GM12878 (cell line): ENCODE results near the gene APOC4. TPM values are rescaled to one million over a fixed set of nuclear protein-coding genes. Genes with fewer than 3 reads are reported as not detected.

ENCODE experiments used
- ATAC-seq: fragments of 200-7000 bp; cut with Tn5 transposase; 3 replicates; pipeline ENCODE4 v1.9.1; 2020; ENCODE audit warnings: mild to moderate bottlenecking, moderate library complexity
- BruUV-seq: library from RNA; stranded (reverse); fragments of 400-500 nt; replicated peaks from 2 replicates; lab custom pipeline; 2021; lab: Mats Ljungman, UMichigan
- CTCF ChIA-PET: fragments of 300-600 bp; sonication (Branson Sonifier 250); formaldehyde crosslinking; extraction: SDS; loops from one replicate; lab custom pipeline; 2021; ENCODE audit warnings: inconsistent platforms; lab: Yijun Ruan, JAX
- POLR2A ChIA-PET: fragments of 350-600 bp; formaldehyde crosslinking; extraction: SDS; loops from one replicate; lab custom pipeline; 2021; ENCODE audit warnings: inconsistent platforms; lab: Charles Lee
- RAD21 ChIA-PET: fragments of 300-600 bp; sonication (Branson Sonifier 250); formaldehyde crosslinking; loops from one replicate; lab custom pipeline; 2023; ENCODE audit warnings: antibody characterized with exemption; ENCODE audit not compliant: unreplicated experiment; lab: Charles Lee
- SMC1A ChIA-PET: fragments of 300-600 bp; sonication (Branson Sonifier 250); formaldehyde crosslinking; loops from one replicate; lab custom pipeline; 2023; ENCODE audit not compliant: unreplicated experiment, uncharacterized antibody; lab: Charles Lee
- DNase-seq: peaks from one replicate; pipeline ENCODE4 v3.0.0-alpha.2; 2011; ENCODE audit warnings: low read depth, low spot score
- FAIRE-seq: peaks from 3 replicates; lab custom pipeline; 2011; peaks lifted over from hg19 to GRCh38; lab: Jason Lieb, UNC
- H2AFZ ChIP-seq: 2 replicates; pipeline ENCODE4 v1.6.0; 2011; ENCODE audit warnings: low read depth, low read length, control low read depth; ENCODE audit not compliant: control insufficient read depth
- H3K27ac ChIP-seq: 2 replicates; pipeline ENCODE4 v1.5.1; 2011; ENCODE audit warnings: control low read depth; ENCODE audit not compliant: control insufficient read depth, insufficient read depth
- H3K27me3 ChIP-seq, 2 experiments: replicated peaks in 1 of 2; 2 replicates each; pipeline versions ENCODE4 v1.6.0 to v1.6.1; 2011; ENCODE audit warnings: low read length in 1 of 2; ENCODE audit not compliant: control insufficient read depth in 2 of 2, insufficient read depth in 2 of 2
- H3K36me3 ChIP-seq, 2 experiments: 2 replicates each; pipeline ENCODE4 v1.5.1; 2011; ENCODE audit warnings: low read length in 1 of 2; ENCODE audit not compliant: control insufficient read depth in 2 of 2, insufficient read depth in 2 of 2
- H3K4me1 ChIP-seq: 2 replicates; pipeline ENCODE4 v1.6.1; 2011; ENCODE audit warnings: mild to moderate bottlenecking, low read length, moderate library complexity, mixed read lengths; ENCODE audit not compliant: control insufficient read depth, insufficient read depth
- H3K4me2 ChIP-seq: 2 replicates; pipeline ENCODE4 v1.6.0; 2011; ENCODE audit warnings: control low read depth; ENCODE audit not compliant: control insufficient read depth, insufficient read depth
- H3K4me3 ChIP-seq: fragments of 200-600 bp; sonication (generic); 2 replicates; pipeline ENCODE4 v1.5.1; 2016
- H3K79me2 ChIP-seq: 2 replicates; pipeline ENCODE4 v1.6.0; 2011; ENCODE audit warnings: low read length; ENCODE audit not compliant: control insufficient read depth, insufficient read depth
- H3K9ac ChIP-seq: 2 replicates; pipeline ENCODE4 v1.8.0; 2011; ENCODE audit warnings: low read length, control low read depth, mixed read lengths; ENCODE audit not compliant: control insufficient read depth, insufficient read depth
- H3K9me3 ChIP-seq: replicated peaks from 3 replicates; pipeline ENCODE4 v1.5.1; 2011; ENCODE audit warnings: mild to moderate bottlenecking, low read length; ENCODE audit not compliant: control insufficient read depth, insufficient read depth
- H4K20me1 ChIP-seq: 2 replicates; pipeline ENCODE4 v1.6.0; 2011; ENCODE audit not compliant: control insufficient read depth, insufficient read depth
- ATF3 ChIP-seq: IDR thresholded peaks from 2 replicates; pipeline ENCODE4 v1.6.1; 2011; ENCODE audit warnings: low read depth, mild to moderate bottlenecking, low read length, moderate library complexity, borderline replicate concordance; ENCODE audit errors: extremely low read depth
- CEBPZ ChIP-seq: fragments of 150-350 bp; IDR thresholded peaks from 2 replicates; pipeline ENCODE4 v1.6.1; 2016; ENCODE audit warnings: low read depth, low read length
- CHD1 ChIP-seq: IDR thresholded peaks from 2 replicates; pipeline ENCODE4 v1.6.1; 2012; ENCODE audit warnings: low read depth, low read length, improper control_type of control experiment
- EED ChIP-seq: sonication (generic); IDR thresholded peaks from 2 replicates; pipeline ENCODE4 v1.6.1; 2016; ENCODE audit warnings: antibody characterized with exemption, low read depth
- HDGF ChIP-seq: fragments of 450-650 bp; IDR thresholded peaks from 2 replicates; pipeline ENCODE4 v1.6.1; 2016; ENCODE audit warnings: antibody characterized with exemption
- IRF5 ChIP-seq: fragments of 450-650 bp; IDR thresholded peaks from 2 replicates; pipeline ENCODE4 v1.6.1; 2017; ENCODE audit warnings: borderline replicate concordance
- USF2 ChIP-seq: IDR thresholded peaks from 2 replicates; pipeline ENCODE4 v1.6.1; 2011; ENCODE audit warnings: low read depth, low read length, improper control_type of control experiment, borderline replicate concordance
- ZNF217 ChIP-seq: fragments of 450-650 bp; IDR thresholded peaks from 2 replicates; pipeline ENCODE4 v1.6.1; 2017; ENCODE audit warnings: antibody characterized with exemption, mild to moderate bottlenecking
- ZNF384 ChIP-seq: IDR thresholded peaks from 2 replicates; pipeline ENCODE4 v1.6.1; 2012; ENCODE audit warnings: low read depth, mild to moderate bottlenecking, low read length, improper control_type of control experiment, borderline replicate concordance
- ZSCAN29 ChIP-seq: fragments of 450-650 bp; IDR thresholded peaks from 2 replicates; pipeline ENCODE4 v1.6.1; 2017; ENCODE audit warnings: mild to moderate bottlenecking, moderate library complexity
- WGBS: methylation state at CpG from one replicate; pipeline ENCODE4 v1.1.6; 2016; ENCODE audit warnings: low lambda C conversion rate; ENCODE audit not compliant: insufficient replicate concordance, insufficient coverage; ENCODE audit errors: missing lambda C conversion rate; 5-methylcytosine and 5-hydroxymethylcytosine counted together
- in situ Hi-C: fragments of 300-500 bp; cut with MboI; formaldehyde crosslinking; loops from 9 replicates; pipeline ENCODE4 v1.14.3; 2018; ENCODE audit warnings: mixed read lengths
- intact Hi-C: fragments of 100-400 bp; cut with micrococcal nuclease; formaldehyde crosslinking; loops from one replicate; pipeline ENCODE4 v1.14.2; 2022; ENCODE audit not compliant: unreplicated experiment
- polyA plus RNA-seq, 11 experiments: library from polyadenylated mRNA; depleted of rRNA in 4 of 11; unstranded in 6 of 11; stranded (reverse) in 5 of 11; fragments of >200 nt; fragmentation: Nextera tagmentation in 4 of 11; fragmentation: Illumina TruSeq in 1 of 11; extraction: Ambion mirVana in 4 of 11; extraction: Trizol in 1 of 11; gene quantifications; 1 replicate in 1 of 11; 2 replicates in 10 of 11; pipeline versions ENCODE4 v1.2.1 to v1.2.3, GENCODE V29; 2011 to 2016; ENCODE audit warnings: inconsistent platforms in 2 of 11, missing spikeins in 2 of 11, low read depth in 1 of 11
- total RNA-seq, 4 experiments: library from RNA; depleted of rRNA in 3 of 4; stranded (reverse); fragments of >200 nt in 3 of 4; fragmentation: Illumina TruSeq in 1 of 4; extraction: Trizol in 1 of 4; gene quantifications; 2 replicates each; pipeline versions ENCODE4 v1.2.1 to v1.2.3, GENCODE V29; 2013 to 2021

The APOC4 gene
- total and polyA plus RNA-seq, 10 of the 15 experiments (the other 5 are each of a cell fraction or from before 2014, with no cell fraction given): not detected

GRCh38 chr19:44972802-44973201, 30.8 kb downstream of the APOC4 start:
- Histone ChIP-seq H3K27ac (no peak overlapping the region), H3K4me3 (no peak overlapping the region), H3K4me2 (no peak overlapping the region), H4K20me1 (no peaks in the 10 kb centered on the region), H3K79me2 (no peaks in the 10 kb centered on the region; the same call in none of the 2 replicates), H3K9ac (no peak overlapping the region), H3K36me3 (peaks cover 29 to 30% of the 10 kb centered on the region in 2 experiments), H3K27me3 (no peaks in the 10 kb centered on the region), H3K9me3 (no peaks in the 10 kb centered on the region), H2AFZ (no peak overlapping the region), H3K4me1 (no peaks in the 10 kb centered on the region)
- in situ Hi-C loops (no loop called here), intact Hi-C loops (no loop called here)
- no TSS peak for BruUV-seq
- 94% methylated on average over 13 of the region's 13 CpGs for WGBS
- RAD21 ChIA-PET: no interaction called here
- POLR2A ChIA-PET: no interaction called here
- SMC1A ChIA-PET: no interaction called here
- TF ChIP-seq ZSCAN29: no peak
- no peak for DNase-seq
- ATAC-seq: no peak
- FAIRE-seq: no peak
- CTCF ChIA-PET: no interaction called here

- no peaks in the 10 kb centered on the region for H3K9me3 ChIP-seq
- H3K36me3 ChIP-seq: peaks cover 28 to 29% of the 10 kb centered on the region in 2 experiments
- H3K79me2 ChIP-seq: no peaks in the 10 kb centered on the region; the same call in 1 of the 2 replicates
- no peak for DNase-seq
- H3K27ac ChIP-seq: no peak overlapping the region
- 97% methylated on average over 21 of the region's 21 CpGs for WGBS
- FAIRE-seq: no peak
- no peaks in the 10 kb centered on the region for H3K4me1 ChIP-seq
- ATAC-seq: no peak
- RAD21 ChIA-PET: interaction anchor here (1.1 kb wide), 1 partner anchor 86 kb away, joined by 3 read pairs; no protein-coding TSS in a partner anchor
- no peaks in the 10 kb centered on the region for H3K27me3 ChIP-seq
- no peak overlapping the region for H2AFZ ChIP-seq
- intact Hi-C loops (no loop called here), in situ Hi-C loops (no loop called here)
- SMC1A ChIA-PET: no interaction called here
- no peaks in the 10 kb centered on the region for H4K20me1 ChIP-seq
- CTCF ChIA-PET: interaction anchor here (0.6 kb wide), 1 partner anchor 209 kb away, joined by 3 read pairs; no protein-coding TSS in a partner anchor
- no TSS peak for BruUV-seq
- no peak overlapping the region for H3K4me2 ChIP-seq
- POLR2A ChIA-PET: interaction anchor here (0.6 kb wide), 2 partner anchors 21 to 405 kb away, joined by 3 to 4 read pairs; no protein-coding TSS in a partner anchor
- no peak overlapping the region for H3K9ac ChIP-seq
- H3K4me3 ChIP-seq: no peak overlapping the region
- TF ChIP-seq ZNF217 (no peak), ATF3 (no peak), CEBPZ (no peak), HDGF (no peak), ZNF384 (no peak), CHD1 (no peak), IRF5 (no peak), EED (no peak), USF2 (no peak)
Measured at GRCh38 chr19:44973982-44974735, 32.1 kb downstream of the APOC4 start.
